ENCODE results near the gene P2RX7.

The P2RX7 gene

DNA sequence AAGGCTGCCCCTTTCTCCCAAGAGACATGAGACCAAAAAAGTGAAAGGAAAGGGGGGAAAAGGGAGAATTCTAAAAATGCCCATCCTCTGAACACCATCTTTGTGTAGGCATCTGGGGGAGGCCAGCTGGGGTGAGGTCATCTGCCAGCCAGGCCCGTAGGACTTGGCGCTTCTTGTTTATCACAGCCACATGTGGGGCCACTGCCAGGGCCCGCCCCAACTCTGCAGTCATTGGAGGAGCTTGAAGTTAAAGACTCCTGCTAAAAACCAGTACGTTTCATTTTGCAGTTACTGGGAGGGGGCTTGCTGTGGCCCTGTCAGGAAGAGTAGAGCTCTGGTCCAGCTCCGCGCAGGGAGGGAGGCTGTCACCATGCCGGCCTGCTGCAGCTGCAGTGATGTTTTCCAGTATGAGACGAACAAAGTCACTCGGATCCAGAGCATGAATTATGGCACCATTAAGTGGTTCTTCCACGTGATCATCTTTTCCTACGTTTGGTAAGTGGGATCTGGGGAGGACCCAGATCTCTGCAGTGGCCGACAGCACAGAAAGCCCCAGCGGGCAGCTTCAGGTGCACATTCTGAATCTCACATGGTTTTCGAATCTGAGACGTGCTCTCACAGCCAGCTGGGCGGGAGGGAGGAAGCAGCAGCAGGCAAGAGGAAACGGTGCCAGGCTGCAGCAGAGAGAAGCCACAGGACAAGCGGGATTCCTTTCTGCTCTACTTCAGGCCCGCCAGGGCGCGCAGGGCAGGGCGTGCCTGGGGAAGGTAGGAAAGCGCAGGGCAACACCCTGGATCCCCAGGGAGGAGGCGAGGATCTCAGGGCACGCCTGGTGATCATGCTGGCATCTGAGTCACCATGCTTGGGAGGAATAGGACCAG lies at the start of gene P2RX7:
Gene P2RX7 (plus strand): TSS at position 276 of the 881 bp plus-strand sequence. CDS start 95 bp downstream, at position 371.
- Mint-ChIP-seq H3K4me1 (peaks cover 47% of the 10 kb centered on the region), H3K4me3 (peak within 1 kb of the TSS; percentile 90), H3K9me3 (peaks cover 2% of the 10 kb centered on the region), H3K27me3 (no peaks in the 10 kb centered on the region), H3K27ac (peak within 1 kb of the TSS; percentile 76), H3K36me3 (peaks cover 2% of the 10 kb centered on the region)
- DNase-seq (ENCODE audit: low spot score in 2 of 2): peak in 1 of 2 donors; percentile 35
- ATAC-seq (ENCODE audit: low read depth): no peak

DNA sequence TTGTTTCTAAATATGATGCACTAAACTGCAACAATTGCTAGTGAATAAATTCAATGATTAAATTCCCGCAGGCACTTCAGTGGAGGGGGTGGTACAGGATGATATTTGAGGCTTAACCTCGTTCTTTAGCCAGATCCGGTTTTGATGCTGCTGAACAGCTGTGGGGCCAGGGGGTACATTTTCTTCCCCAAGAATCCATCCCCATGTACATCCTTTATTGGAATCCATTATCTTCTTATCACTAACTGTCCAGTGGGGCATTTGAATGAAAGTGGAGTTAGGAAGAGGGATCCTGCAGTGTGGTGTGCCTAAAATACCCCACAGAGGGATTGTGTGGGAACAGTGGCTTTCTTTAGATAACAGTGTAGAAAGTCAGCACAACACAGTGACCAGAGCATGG lies 48.4 kb upstream of the P2RX7 start:
- no peak for ATAC-seq (ENCODE audit: low read depth)
- Mint-ChIP-seq H3K9me3 (no peaks in the 10 kb centered on the region), H3K27me3 (no peaks in the 10 kb centered on the region)

DNA sequence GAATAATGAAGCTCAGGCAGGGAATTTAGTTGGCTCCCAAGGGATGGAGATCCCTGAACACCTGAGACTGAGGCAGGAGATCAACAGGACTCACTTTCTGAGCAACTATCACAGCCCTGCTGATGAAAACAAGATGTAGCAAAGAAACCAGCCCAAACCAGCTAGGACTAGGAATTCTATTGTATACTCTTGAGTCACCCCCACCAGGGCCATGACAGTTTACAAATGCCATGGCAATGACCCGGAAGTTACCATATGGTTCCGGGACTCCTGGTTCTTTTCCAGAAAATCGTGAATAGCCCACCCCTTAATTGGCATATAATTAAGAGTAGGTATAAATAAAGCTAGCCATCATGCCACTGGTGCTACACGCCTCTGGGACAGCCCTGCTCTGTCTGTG lies 47.6 kb upstream of the P2RX7 start:
- no peaks in the 10 kb centered on the region for H3K9me3 Mint-ChIP-seq
- no peak overlapping the region for H3K4me3 Mint-ChIP-seq
- no peak for DNase-seq (ENCODE audit: low spot score in 2 of 2)
- no peaks in the 10 kb centered on the region for H3K36me3 Mint-ChIP-seq
- no peaks in the 10 kb centered on the region for H3K27me3 Mint-ChIP-seq
- H3K4me1 Mint-ChIP-seq: peaks cover 7% of the 10 kb centered on the region
- H3K27ac Mint-ChIP-seq: no peak overlapping the region
- ATAC-seq (ENCODE audit: low read depth): no peak

More for the DNA sequence above, 48.4 kb upstream of the P2RX7 start:
- Mint-ChIP-seq H3K4me3 (no peak overlapping the region), H3K4me1 (peaks cover 7% of the 10 kb centered on the region), H3K36me3 (no peaks in the 10 kb centered on the region), H3K27ac (no peak overlapping the region)
- no peak for DNase-seq (ENCODE audit: low spot score in 2 of 2)

DNA sequence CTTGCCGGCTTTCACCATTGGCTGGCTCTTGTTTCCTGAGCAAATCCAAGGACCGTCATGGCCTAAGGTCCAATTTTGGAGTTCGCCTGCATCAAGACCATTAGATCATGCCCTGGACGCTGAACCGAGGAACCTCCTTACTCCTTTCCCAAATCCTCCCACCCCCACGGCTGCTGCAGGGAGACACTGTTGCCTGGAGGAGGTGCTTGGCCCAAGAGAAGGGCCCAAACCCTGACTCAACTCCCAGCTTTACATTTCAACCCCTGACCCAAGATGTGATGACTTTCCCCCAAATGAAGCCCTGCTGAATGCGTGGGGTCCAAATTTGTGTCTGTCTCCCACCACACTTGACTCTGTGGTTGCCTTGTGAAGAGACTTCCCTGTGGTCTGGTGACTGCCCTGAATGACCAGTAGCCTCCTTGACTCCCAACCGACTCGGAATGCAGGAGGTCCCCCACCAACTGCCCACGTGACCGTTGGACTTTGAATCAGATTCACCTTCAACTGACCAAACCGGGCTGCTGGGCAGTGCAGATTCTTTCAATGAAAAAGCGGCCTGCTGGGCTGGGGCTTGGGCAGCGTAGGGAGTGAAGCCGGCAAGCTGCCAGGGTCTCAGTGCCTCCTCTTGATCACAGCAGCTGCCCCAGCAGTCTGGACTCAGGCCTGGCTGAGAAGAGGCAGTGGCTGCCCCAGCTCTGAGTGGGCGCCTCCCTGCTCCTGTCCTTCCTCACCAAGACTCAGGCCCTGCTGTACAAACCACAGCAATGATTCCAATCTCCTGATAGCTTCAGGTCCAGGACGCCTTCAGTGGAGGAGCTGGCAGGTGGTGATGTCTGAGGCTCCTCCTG lies 46.9 kb upstream of the P2RX7 start:
- Mint-ChIP-seq H3K27ac (no peak overlapping the region), H3K36me3 (no peaks in the 10 kb centered on the region), H3K4me1 (peaks cover 7% of the 10 kb centered on the region), H3K27me3 (no peaks in the 10 kb centered on the region), H3K4me3 (no peak overlapping the region), H3K9me3 (no peaks in the 10 kb centered on the region)
- no peak for DNase-seq (ENCODE audit: low spot score in 2 of 2)
- no peak for ATAC-seq (ENCODE audit: low read depth)

DNA sequence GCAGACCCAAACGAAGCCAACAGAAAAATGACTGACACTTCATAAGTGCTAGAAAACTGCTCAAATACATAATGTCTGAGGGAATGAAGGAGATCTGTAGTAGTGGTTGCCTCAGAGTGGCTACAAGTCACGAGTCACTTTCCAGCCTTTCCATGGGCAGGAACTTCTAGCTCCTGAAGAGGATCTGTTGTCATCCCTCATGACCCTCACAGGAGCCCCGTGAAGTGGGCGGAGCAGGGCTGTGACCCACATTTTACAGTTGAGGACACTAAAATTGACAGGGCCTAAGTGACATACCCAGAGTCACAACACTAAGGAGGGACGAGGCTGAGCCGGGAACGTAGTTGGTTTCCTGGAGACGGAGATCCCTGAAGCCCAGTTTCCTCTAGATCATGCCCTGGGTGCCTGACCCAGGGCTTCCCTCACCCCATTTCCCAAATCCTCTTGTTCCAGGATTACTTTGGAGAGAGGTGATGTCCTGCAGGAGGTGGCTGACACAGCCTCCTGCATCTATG lies 45.8 kb upstream of the P2RX7 start:
- H3K27ac Mint-ChIP-seq: no peak overlapping the region
- no peaks in the 10 kb centered on the region for H3K9me3 Mint-ChIP-seq
- no peaks in the 10 kb centered on the region for H3K27me3 Mint-ChIP-seq
- ATAC-seq (ENCODE audit: low read depth) (no peak), DNase-seq (ENCODE audit: low spot score in 2 of 2) (no peak)
- no peak overlapping the region for H3K4me3 Mint-ChIP-seq
- H3K4me1 Mint-ChIP-seq: peaks cover 7% of the 10 kb centered on the region
- no peaks in the 10 kb centered on the region for H3K36me3 Mint-ChIP-seq

DNA sequence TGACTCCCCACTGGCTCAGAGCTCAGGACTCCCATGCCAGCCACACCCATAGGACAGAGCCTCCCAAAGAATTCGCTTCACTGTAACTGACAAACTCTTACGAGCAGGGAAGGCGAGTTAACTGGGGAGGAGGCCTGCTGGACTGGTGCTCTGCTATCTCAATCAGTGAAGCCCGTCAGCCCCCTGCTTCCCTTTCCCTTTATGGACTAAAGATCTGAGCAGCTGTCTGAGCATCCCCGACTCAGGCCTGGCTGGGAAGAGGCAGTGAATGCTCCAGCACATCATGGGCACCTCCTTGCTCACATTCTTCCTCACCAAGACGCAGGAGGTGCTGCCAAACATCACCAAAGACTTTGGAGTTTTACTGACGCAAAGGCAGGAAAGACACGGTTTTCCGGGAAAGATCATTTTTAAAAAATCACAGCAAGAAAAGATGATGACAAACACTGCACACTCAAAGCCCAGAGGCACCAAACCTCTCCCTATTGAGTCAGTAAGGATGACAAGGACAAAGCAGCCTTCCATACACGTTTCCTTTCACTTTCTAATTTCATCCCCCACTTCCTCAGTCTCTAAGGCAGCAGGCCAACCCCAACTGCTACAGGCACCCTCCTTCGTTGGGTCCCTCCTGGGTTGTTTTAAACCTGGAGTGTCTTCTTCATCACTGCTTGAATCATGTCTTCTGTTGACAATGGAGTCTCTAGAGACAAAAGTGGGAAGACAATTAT lies 45.0 kb upstream of the P2RX7 start:
- no peak for ATAC-seq (ENCODE audit: low read depth)
- Mint-ChIP-seq H3K27me3 (no peaks in the 10 kb centered on the region), H3K4me1 (peaks cover 10% of the 10 kb centered on the region), H3K9me3 (no peaks in the 10 kb centered on the region), H3K4me3 (no peak overlapping the region), H3K36me3 (no peaks in the 10 kb centered on the region), H3K27ac (no peak overlapping the region)
- DNase-seq (ENCODE audit: low spot score in 2 of 2): no peak

DNA sequence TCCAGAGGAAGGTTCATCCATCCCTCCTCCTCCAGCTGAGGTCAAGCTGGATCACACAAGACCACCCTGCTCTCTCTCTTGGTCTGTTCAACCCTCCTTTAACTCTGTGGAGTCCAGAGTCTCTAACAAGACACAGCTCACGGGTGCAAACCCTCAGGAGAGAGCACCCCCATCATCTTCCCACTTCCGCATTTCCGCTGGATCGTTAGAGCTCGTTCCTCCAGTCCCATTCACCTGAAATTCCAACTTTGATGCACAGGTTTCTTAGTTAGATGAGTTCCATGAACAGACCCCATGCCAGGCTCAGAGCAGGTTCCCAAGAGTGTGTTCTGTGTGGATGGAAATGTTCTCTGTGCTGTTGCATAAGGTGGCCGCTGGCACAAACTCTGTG lies 44.5 kb upstream of the P2RX7 start:
- ATAC-seq (ENCODE audit: low read depth): no peak
- no peaks in the 10 kb centered on the region for H3K36me3 Mint-ChIP-seq

DNA sequence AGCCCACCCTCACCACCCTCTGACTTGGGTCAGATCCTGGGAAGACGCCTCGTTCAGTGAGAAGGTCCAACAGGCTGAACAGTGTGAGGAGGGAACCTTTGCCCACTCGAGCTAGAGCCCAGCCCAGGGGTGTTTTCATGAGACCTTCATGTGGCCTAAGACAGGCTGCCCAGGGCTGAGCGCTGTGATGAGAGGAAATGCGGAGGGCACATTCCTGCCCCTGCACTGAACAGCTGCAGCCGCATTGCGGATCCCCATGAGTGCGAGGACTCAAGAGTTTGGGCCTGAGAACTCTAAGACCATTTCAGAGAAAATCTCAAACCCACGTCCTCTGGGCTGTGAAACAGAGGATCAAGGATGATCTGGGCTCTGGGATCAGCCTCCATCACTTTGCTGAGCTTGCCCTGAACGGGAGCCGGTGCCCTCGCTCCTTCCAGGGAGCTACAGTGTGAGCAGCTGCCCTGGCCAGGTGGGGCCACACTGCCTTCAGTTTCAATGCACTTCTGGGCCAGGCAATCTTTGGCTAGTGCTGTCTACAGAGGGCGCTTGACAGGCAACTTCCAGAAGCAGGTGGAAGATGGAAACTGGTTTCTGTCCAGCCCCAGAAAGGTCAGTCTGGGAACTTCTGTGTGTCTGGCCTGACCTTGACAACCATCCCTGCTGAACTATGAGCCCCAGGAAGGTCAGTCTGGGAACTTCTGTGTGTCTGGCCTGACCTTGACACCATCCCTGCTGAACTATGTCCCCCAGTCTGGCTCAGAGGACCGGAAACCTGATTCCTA lies 43.5 kb upstream of the P2RX7 start:
- peaks cover 13% of the 10 kb centered on the region for H3K4me1 Mint-ChIP-seq

More for the DNA sequence above, 44.5 kb upstream of the P2RX7 start:
- H3K9me3 Mint-ChIP-seq: no peaks in the 10 kb centered on the region
- H3K4me1 Mint-ChIP-seq: peaks cover 10% of the 10 kb centered on the region
- DNase-seq (ENCODE audit: low spot score in 2 of 2): no peak
- no peak overlapping the region for H3K27ac Mint-ChIP-seq
- H3K27me3 Mint-ChIP-seq: no peaks in the 10 kb centered on the region
- H3K4me3 Mint-ChIP-seq: no peak overlapping the region

DNA sequence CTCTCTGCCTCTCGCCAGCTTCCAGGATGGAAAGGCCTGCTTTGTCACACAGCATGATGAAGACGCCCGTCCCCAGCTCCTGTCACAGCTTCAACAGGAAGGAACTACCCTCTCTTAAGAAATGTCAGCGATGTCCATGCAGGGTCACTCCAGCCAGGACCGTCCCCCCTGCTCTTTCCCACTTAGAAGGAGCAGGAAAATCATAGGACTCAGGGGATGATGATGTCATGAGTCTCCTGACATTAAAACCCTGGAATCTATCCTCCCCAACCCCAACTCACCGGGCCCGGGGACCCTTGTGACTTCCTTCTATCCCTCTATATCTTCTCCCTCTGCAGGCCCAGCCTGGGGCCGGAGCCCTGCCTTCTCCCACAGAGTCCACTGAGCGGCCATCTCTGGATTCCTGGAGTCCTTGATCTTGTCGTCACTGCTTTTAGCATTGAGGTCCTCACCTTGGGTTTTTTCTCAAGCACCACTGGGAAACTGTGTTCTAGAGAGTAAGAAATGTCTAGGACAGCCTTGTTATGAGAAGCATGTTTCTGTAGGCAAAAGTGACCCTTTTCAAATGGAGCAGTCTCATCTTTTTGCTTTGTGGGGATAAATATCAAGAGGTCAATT lies 42.8 kb upstream of the P2RX7 start:
- Mint-ChIP-seq H3K27me3 (no peaks in the 10 kb centered on the region), H3K36me3 (no peaks in the 10 kb centered on the region), H3K4me3 (no peak overlapping the region), H3K27ac (no peak overlapping the region), H3K4me1 (peaks cover 13% of the 10 kb centered on the region), H3K9me3 (no peaks in the 10 kb centered on the region)
- ATAC-seq (ENCODE audit: low read depth) (no peak), DNase-seq (ENCODE audit: low spot score in 2 of 2) (no peak)

More for the DNA sequence above, 43.5 kb upstream of the P2RX7 start:
- no peaks in the 10 kb centered on the region for H3K27me3 Mint-ChIP-seq
- no peak overlapping the region for H3K4me3 Mint-ChIP-seq
- H3K27ac Mint-ChIP-seq: no peak overlapping the region
- DNase-seq (ENCODE audit: low spot score in 2 of 2) (no peak), ATAC-seq (ENCODE audit: low read depth) (no peak)
- no peaks in the 10 kb centered on the region for H3K9me3 Mint-ChIP-seq
- no peaks in the 10 kb centered on the region for H3K36me3 Mint-ChIP-seq

DNA sequence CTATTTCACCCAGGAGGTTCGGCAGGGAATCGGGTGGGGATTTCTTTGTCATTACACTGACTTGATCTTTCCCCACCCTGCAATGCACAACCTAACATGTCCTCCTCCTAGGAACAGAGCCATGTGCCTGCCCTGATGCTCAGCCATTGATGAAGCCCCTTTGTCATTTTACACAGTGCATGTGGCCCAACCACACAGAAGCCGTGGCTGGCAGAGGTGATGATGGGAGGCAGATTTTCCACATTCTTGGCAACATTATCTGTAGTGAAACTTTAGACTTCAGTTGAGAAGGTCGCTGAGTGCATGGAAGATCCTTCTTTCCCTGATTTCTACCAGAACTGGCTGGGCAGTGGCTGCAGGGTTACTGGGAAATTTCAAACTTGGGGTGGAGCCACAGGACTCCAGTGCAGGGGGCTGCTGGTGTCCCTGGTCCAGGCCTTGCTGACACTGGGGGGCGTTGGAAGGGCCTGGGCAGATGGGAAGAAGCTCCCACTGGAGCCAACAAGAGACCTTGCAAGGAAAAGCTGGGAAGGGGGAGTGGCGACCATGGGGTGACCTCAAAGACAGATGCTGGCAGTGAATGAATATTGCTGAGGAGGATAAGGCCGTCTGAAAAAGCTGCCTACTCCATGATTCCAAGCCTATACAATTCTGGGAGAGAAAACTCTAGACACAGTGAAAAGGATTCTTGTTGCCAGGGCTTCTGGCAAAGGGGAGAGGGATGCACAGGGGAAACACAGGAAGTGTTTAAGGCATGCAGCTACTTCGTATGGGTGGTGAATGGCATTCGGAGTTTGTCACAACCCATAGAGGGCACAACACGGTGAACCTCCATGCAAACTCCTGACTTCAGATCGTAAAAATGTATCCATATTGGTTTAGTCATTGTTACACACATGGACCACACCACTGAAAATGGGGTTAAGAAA lies 41.8 kb upstream of the P2RX7 start:
- Mint-ChIP-seq H3K27ac (no peak overlapping the region), H3K4me3 (no peak overlapping the region), H3K27me3 (no peaks in the 10 kb centered on the region), H3K36me3 (no peaks in the 10 kb centered on the region), H3K9me3 (no peaks in the 10 kb centered on the region), H3K4me1 (peaks cover 22% of the 10 kb centered on the region)
- DNase-seq (ENCODE audit: low spot score in 2 of 2) (no peak), ATAC-seq (ENCODE audit: low read depth) (no peak)

DNA sequence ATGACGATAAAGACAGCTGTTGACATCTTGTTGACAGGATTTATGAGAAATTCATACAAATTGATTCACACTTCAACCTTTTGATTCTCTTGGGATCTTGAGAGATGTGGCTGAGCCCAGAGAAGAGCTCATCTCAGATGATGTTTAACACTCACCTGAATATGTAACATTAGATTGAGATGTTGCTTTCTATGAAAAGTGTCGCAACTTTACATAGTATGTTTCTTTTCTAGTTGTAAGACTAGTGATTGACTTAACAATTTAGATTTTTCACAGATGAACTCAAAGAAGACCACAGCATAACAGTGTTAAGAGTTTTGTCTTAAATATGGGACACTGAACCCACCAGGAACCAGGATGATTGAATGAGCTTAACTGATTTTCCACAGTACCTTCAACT lies 40.6 kb upstream of the P2RX7 start:
- Mint-ChIP-seq H3K4me3 (no peak overlapping the region), H3K4me1 (peaks cover 25% of the 10 kb centered on the region), H3K27me3 (no peaks in the 10 kb centered on the region), H3K27ac (no peak overlapping the region), H3K36me3 (no peaks in the 10 kb centered on the region), H3K9me3 (no peaks in the 10 kb centered on the region)
- DNase-seq (ENCODE audit: low spot score in 2 of 2) (no peak), ATAC-seq (ENCODE audit: low read depth) (no peak)

DNA sequence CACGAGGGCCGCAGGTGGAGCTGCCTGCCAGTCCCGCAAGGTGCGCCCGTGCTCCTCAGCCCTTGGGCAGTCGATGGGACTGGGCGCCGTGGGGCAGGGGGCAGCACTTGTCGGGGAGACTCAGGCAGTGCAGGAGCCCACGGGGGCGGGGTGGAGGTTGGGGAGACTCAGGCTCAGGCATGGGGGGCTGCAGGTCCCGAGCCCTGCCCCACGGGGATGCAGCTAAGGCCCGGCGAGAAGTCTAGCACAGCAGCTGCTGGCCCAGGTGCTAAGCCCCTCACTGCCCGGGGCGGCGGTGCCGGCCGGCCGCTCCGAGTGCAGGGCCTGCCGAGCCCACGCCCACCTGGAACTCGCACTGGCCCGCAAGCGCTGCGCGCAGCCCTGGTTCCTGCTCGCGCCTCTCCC lies 39.2 kb upstream of the P2RX7 start:
- no peak for DNase-seq (ENCODE audit: low spot score in 2 of 2)
- no peak overlapping the region for H3K4me3 Mint-ChIP-seq
- no peak overlapping the region for H3K27ac Mint-ChIP-seq
- H3K36me3 Mint-ChIP-seq: no peaks in the 10 kb centered on the region
- no peaks in the 10 kb centered on the region for H3K27me3 Mint-ChIP-seq
- H3K9me3 Mint-ChIP-seq: no peaks in the 10 kb centered on the region
- H3K4me1 Mint-ChIP-seq: peaks cover 18% of the 10 kb centered on the region
- ATAC-seq (ENCODE audit: low read depth): no peak
